Measurements from ENCODE around the gene SLIT3.

SLIT3 gene

DNA sequence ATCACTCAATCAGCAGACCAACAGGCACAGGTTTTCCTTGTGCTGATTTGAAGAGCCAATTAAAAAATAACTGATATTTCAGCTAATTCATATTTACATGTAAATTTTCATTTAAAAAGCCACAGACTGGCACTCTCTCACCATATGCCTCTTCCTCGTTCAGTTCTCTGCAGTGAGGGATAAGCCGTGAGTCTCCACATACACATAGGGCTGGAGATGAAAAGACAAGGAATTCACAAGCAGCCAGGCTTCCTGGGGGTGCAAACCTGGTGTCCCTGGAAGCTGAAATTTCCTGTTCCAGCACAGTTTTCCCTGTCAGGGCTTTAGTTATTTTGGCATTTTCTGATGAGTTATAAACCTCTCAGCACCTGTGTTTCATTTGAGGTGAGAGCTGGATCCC is 397.9 kb downstream of the SLIT3 start:
- no peak for DNase-seq

DNA sequence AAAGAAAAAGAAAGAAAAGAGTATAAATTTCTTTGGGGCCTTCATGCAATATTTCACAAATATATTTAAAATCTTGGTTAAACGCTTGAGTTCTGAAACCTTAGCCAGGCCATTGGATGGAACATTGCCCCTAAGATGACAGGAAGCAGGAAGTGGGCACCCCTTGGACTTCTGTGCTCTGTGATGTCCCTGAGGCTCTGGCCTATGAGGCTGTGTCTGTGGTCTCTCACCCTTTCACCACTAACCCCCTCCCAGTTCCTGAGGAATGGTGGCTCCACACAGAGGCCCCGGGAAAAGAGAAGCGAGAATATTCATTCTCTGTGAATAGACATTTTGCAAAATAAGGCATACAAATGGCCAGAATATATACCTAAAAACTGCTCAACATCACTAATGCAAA is 401.3 kb downstream of the SLIT3 start:
- DNase-seq, result no peak

DNA sequence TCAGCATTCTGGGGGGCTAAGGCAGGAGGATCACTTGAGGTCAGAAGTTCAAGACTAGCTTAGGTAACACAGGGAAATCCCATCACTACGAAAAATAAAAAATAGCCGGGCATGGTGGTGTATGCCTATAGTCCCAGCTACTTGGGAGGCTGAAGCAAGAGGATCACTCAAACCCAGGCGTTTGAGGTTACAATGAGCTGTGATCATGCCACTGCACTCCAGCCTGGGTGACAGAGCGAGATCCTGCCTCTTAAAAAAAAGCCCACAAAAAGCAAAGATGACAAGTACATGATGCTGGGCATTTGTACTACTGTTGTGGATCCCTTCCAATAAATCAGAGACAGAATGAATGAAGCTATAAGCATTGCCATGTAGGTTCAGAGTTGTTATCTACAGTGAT is 401.7 kb downstream of the SLIT3 start:
- no peak for DNase-seq

DNA sequence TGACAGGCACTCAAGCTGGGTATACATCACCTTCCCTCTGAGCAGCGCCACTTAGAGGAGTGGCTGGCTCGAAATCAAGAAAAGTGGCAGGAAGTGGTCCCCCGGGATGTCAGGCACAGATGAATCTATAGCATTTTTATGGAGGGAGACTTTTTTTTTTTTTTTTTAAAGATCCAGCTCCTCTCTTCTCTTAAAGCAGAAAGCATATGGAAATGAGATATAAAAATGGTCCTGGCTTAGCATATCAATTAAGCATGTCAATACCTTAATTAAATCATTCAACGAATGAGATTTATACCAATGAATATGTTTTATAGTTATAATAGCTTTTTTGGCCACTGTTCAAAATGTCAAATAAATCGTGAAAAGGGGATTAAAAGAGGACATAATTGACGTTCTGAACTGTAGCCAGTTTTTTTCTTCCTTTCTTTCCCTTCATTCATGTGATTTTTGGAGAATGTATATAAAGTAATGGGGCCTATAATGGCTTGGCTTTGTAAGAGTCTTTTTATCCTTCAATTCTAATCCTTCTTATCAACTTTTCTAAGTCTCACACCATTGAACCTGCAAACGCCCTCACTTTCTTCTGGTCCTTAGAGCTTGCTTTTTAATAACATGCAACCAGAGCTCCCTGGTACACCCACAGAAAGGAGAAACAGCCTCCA is 402.6 kb downstream of the SLIT3 start:
- DNase-seq, result no peak

DNA sequence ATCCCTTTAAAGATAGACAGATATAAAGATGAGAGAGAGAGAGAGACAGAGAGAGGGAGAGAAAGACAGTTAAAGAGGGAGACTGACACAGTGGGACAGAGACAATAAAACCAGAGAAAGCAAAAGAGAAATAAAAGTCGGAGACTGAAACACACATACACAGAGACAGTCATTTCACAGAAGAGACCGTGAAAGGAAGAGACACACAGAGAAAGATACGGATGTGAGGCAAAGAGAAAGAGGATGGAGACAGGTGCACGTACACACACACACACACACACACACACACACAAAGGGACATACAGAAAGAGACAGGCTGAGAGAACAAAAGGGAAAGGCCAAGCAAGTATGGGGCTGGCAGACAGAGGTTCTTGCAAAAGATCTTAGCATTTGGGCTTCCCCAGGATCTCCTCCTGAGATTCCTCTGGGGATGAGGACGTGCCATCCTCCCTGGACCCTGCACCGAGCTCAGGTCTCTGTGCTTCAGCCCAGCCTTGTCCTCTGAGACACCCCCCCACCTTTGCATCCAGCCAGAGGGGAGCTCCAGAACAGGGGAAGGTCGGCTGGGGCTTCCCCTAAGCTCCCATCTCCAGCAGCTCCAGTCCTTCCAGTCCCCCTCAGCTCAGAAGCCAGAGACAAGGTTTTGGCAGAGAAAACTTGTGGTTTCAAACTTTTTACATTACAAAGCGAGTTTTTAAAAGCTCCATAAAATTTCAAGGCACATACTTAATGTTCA is 403.4 kb downstream of the SLIT3 start:
- no peak for DNase-seq

DNA sequence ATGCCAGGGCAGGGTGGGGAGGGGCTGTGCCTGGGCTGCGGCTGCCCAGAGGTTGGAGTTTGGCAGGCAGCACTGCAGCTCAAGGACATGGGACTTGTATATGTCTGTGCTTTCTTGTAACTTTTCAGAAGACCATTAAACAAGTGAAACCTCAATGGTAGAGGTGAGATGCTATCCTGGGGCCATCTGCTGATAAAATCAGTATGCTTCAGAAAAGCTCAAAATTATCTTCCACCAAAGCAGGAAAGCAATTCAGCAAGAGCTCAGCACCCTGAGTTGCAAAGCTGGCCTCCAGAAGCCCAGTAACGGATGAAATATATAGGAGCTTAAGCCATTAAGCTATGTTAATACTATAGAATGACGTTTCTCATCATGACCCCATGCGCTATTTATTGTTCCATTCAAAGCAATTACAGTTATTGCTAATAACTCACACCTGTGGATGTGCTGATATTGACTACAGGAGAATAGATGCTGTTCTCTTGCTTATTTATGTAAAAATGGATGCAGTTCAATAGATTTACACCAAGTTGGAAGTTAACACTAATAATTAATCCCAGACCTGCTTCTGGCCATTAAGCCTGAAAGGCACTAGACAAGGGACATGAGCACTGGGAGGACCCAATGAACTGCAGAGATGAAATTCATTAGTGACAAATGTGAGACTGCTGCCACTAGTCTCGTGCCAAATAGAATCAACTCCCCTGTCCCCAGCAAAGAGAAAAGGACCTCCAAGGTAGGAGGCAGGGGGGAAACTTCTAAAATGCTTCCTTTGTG is 405.5 kb downstream of the SLIT3 start:
- DNase-seq, result no peak

DNA sequence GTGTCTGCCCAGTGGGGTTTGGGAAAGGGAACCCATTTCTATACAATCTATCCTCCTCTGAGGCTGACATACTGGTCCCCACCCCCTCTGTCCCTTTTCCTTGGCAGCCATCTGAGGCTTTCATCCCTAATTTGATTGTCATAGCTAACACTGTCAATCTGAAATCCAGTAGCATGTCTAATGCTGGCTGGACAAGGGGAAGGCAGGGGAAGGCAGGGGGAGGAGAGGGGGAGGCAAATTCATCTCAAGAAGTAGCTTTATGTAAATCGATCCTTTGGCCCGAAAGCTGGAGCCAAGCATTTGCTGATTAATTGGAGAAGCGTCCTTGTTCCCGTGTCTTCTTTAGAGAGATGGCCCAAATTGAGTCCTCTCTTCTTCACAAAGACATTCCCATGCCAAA is 407.7 kb downstream of the SLIT3 start:
- no peak for DNase-seq

DNA sequence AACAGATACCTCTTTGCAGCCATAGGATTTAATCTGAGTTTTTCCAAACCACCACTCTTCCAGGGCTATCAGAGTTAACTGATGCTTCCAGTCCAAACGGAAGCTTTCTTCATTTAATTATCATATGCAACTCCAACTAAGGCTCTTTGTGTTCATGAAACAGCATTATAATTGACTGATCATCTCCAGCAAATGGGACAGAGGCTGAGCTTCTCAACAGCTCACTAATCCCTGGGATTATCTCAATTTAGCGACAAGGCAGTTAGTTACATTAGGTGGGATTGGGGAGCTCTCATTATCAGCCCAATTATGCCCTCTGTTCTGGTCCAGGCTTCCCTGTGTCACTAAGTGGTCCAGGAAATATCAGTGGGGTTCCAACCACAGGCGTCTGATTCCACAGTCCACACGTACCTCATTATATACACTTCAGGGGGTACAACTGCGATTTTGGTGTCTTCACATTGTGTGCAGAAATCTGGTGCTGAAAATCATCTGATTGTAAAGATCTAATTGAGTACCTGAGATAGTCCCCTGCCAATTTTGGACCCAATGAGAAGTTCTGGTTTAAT is 408.2 kb downstream of the SLIT3 start:
- no peak for DNase-seq

DNA sequence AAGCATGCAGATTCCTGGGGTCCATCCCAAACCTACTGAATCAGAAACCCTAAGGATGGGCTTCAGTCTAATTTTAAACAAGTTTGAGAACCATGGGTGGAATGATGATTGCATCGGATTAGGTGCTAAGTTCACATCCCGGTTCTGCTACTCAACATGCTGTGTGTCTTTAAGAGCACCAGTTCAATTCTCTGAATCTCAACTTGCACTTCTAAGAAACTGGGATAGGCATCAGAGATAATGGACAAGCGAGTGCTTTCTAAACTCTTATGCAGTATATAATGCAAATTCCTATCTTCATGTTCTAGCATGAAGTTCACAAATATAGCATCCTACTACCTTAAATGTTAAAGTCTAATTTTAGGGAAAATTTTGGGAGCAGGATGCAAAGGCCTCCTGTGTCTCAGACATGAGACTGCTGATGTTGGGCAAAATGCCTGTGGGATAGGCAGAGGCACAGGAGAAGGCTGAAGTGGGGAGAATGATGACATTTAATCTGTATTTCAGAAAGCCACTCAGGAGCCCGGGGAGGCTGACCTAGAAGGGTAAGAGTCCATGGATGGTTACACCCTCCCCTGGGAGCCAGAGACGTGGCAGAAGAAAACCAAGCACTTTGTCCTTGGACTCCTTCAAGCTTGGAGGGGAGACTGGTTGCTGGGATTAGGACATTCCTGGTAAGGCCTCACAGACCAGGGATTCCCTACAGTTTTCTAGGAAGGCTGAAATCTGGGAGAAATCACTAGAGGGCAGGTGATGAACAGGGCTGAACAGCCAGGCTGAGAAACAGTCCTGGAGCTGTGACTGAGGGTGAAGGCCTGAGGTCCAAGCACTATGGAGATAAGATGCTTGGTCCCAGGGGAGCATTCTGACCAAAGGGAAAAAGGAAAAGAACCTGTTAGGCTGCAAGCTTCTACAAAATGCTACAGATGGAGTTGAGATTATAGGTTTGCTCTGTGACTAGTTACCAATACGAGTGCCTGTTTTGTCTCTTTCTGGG is 409.8 kb downstream of the SLIT3 start:
- DNase-seq, result no peak

DNA sequence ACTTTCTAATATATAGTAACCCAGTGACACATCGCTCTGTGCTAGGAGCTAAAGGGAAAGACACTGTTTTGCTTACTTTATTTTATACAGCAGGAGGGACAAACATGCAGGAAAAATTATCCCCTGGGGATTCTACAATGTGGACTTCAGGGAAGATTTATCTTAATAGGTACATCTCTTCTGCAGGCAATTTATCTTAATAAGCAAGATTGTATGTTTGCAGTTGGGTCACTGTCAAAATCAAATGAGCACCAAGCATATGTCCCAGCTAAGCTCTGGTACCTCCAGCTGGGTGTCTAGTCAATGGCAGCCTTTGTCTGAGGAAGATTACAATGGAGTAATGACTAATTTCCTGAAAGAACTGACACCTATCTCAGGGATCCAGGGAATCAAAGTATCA is 411.9 kb downstream of the SLIT3 start:
- DNase-seq, result no peak

DNA sequence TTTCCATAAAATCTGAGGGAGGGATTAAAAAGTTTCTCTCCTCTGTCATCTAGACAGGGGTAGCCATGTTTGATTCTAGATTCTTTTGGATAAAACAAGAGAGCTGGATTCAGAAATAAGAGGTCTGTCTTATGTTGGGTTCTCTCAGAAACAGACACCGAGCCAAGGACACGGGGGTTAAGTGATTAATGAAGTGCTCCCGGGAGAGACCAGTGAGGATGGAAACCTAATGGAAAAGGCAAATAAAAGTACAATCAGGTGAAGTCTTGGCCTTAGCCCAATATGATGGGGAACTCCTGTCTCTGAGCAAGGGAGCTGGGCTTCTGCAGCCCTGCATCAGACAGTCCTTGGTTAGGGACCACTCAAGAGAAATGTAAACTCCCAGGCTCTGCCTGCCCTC is 413.0 kb downstream of the SLIT3 start:
- no peak for DNase-seq

DNA sequence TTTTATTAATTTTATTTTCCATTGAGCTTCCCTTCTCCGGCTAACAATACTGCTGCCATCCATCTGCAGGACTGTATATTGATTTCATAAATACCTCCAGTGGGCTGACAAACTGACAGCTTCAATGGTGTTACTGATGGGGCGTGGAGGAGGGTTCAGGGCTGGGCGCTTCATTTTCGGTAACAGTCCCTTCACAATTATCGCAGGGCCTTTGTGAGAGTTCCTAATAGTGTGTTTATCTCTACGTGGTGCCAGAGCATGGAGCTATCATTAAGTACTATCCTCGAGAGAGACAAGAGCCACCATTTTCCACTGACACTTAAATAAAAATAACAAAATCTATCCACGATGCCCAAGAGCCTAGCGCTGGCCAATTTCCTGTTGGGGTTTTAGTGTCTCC is 414.8 kb downstream of the SLIT3 start:
- DNase-seq, result no peak

DNA sequence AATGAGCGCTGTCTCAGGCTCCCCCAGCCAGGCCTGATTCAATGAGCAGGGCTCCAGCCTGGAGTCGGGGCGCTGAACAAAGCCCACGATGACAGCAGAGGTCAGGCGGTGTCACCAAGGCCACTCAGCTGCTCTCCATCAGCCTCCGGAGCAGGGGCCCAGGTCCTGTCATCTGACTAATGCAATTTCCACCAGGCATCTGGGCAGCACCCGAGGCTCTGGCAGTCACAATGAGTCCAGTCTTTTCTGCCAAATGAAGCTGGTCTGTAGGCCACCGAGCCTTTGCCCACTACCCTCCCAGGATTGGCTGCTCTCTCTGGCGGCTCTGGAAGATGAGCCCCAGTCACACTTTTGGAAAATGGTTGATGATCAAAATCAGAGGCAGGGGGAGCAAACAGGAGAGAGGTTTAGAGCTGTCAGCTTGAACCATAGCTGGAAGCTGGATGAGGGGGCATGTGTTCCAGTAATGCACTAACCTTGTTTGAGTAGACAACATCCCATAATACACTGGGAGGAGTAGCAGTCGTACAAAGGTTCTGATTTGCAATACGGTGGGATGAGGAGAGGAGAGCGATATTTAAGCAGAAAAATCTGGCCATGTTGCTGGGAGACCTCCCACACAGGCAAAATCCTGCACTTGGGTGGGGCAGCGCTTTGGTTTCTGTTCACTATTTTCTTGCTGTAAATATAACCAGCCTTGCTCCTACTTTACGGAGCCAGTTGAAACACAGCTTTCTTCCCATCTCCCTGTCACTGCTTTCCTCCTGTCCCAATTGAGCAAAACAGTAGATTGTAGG is 415.4 kb downstream of the SLIT3 start:
- DNase-seq, result no peak

DNA sequence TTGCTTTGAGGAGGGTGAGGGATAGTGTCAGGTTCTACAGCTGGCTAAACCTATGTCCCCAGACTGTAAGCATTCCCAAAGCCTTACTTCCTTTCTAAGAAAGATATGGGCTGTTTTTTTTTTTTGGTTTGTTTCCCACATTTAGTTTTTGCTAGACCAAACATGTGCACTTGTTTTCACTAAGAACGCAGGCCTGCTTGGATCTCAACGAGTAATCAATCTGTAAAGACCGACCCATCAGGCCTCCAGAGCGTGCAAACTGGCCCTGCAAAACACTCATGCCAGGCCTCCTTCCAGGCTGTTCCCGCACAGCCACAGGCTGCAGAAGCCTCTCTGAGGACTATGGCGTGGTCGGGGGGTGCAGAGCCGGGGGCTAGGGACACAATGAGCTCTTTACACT is 416.9 kb downstream of the SLIT3 start:
- no peak for DNase-seq

DNA sequence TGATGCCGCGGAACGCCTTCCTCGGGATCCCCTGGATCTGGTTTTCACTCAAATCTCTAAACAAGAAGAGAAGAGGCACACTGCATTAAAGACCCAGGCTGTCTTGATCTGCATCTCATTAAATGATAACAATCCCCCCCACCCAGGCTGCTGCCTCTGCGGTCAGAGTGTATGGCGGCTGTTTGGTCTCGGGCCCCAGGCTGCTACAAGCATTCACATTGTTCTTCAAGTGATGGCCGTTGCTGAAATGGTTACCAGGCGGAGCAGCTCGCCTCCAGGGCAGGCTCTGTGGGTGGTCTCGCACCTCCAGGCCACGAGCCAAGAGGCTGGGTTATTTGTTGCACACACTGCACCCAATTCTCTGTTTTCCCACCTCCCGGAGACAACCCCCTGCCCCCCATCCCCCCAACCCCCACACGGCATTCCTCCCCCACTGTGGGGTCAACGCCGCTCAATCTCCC is 417.6 kb downstream of the SLIT3 start:
- DNase-seq, result no peak

DNA sequence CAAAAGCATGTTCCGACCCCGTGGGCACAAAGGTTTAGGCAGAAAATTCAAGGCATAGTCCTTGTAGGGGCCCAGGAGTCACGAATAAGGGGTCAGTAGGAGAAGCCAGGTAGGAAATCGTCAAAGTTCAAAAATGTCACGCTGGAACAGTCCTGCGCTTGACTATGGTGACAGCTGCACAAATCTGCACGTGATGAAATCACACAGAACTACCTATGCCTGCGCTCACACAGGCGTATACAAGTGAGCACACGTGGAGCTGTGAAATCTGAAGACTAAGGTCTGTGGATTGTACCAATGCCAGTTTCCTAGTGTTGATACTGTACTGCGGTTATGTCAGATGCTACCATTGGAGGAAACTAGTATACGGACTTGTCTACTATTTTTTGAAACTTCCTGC is 418.7 kb downstream of the SLIT3 start:
- DNase-seq, result no peak

DNA sequence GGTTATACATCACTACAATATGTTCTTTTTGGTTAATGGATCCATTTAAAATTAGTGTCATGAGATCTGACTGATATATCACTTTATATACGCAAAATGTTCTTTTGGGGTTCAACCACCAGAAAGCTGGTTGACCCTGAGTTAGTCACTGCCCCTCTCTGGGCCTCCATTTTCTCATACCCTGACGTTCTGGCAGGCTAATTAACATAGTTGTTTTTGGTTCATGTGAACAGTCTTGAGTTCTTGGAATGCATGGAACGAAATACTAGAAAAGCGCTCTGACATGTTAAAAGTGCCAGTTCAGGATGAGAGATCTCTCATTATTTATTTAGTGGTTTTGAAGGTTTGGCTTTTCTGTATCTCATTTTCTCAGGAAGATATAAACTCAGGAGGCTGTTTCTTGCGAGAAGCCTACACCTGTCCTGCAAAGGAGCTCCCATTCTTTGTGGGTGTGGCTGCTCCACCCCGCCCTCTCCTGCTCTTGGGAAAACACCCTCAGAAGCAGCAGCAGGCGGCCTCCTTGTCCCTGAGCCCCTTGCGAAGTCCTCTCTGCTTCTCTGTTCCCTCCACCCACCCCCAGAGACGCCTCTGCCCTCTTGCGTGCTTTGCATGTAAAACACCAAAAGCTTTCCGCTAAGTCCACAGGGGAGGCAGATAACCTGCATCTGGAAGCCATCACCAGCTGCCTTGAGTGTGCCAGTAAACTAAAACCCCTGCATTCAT is 419.4 kb downstream of the SLIT3 start:
- no peak for DNase-seq

DNA sequence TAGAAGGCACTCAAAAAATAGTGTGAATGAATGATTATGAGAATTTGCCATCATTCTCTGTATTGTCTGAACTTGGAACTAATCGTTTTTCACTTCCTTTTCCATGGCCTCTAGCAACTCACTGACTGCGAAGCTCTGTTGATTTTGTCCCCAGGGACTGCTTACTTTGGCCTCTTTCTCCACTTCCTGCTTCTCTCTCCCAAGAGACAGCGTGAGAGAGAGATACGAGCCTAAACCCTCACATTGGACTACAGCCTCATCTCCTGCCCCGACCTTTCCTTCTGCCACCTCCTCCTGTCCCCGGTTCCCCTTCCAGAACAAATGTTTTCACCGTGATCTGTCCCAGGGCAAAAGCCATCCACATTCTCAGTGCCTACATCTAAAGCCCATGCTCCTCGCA is 421.0 kb downstream of the SLIT3 start:
- no peak for DNase-seq

DNA sequence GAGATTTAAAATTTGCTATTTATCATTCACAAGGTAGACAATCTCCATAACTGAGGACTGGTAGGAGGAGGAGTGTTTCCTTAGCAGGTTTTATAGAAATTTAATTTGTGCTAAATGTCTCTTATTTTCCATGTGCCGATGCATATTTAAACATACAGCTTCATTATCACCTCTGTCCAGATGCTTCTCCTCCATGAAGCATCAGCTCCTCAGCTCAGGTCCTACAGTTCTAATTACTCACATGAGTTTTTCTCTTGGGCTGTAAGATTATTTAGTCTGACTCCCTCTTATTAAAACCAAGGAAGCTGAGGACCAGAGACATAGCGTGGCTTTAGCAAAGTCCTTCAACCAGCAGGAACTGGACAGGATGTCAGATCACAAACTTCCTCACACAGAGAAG is 421.6 kb downstream of the SLIT3 start:
- DNase-seq, result no peak

DNA sequence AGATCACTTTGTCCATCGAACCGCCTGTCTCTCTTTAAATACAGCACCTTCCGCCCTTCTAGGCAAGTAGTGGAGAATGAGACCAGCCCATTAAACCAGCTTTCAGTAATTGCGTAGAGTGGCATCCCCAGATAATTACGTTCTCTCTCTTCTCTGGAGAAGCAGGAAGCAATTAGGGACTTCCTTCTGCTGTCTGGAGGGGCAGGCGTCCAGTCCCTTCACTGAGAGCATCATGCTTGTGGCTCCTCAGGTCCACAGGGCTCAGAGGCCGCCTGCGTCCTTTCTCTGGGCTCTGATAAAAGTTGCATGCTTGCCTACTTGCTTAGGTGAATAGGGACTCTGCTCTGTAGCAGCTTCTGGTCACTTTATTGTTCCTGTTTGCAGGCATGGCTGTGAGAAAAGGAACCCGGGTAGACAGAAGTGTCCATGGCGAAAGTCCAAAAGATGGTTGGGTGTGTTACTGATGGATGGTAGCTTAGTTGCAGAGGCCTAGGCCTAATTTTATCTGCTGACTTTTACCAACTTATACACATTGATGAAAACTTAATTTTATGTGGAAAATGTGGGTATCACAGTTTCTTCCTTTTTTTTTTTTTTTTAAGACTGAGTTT is 422.7 kb downstream of the SLIT3 start:
- DNase-seq, result no peak
